MM.1S (cell line): Measurements from ENCODE around the gene NEFH.
A peak's percentile ranks its signal among the peaks of the same experiment; 100 is the strongest.

Experiments
- DNase-seq: peaks from one replicate; pipeline ENCODE4 v3.0.0-alpha.2; 2015
- H2AFZ ChIP-seq: fragments of 300-600 bp; sonication (generic); 2 replicates; pipeline ENCODE4 v1.6.0; 2016; ENCODE audit warnings: antibody characterized with exemption, low read length
- H3F3A ChIP-seq: fragments of 300-600 bp; sonication (generic); 2 replicates; pipeline ENCODE4 v1.6.1; 2016; ENCODE audit warnings: mild to moderate bottlenecking, antibody characterized with exemption, low read length, moderate library complexity, mixed read lengths; ENCODE audit not compliant: insufficient read depth
- H3K27ac ChIP-seq: fragments of 300-600 bp; sonication (generic); 2 replicates; pipeline ENCODE4 v1.5.1; 2016; ENCODE audit warnings: mild to moderate bottlenecking, low read length
- H3K27me3 ChIP-seq: fragments of 300-600 bp; sonication (generic); replicated peaks from 2 replicates; pipeline ENCODE4 v1.6.0; 2016; ENCODE audit warnings: low read length; ENCODE audit not compliant: insufficient read depth
- H3K36me3 ChIP-seq: fragments of 300-600 bp; sonication (generic); replicated peaks from 2 replicates; pipeline ENCODE4 v1.6.1; 2016; ENCODE audit warnings: mild to moderate bottlenecking, low read length, mixed read lengths; ENCODE audit not compliant: insufficient read depth
- H3K4me1 ChIP-seq: fragments of 300-600 bp; sonication (generic); 2 replicates; pipeline ENCODE4 v1.6.1; 2016; ENCODE audit warnings: low read length, mixed read lengths
- H3K4me2 ChIP-seq: fragments of 300-600 bp; sonication (generic); 2 replicates; pipeline ENCODE4 v1.6.0; 2016; ENCODE audit warnings: low read depth, low read length
- H3K4me3 ChIP-seq: fragments of 300-600 bp; sonication (generic); 2 replicates; pipeline ENCODE4 v1.5.1; 2016; ENCODE audit warnings: low read length, mixed read lengths
- H3K79me2 ChIP-seq: fragments of 300-600 bp; sonication (generic); 2 replicates; pipeline ENCODE4 v1.6.1; 2016; ENCODE audit warnings: mixed run types, low read length, mixed read lengths
- H3K9ac ChIP-seq: fragments of 300-600 bp; sonication (generic); 2 replicates; pipeline ENCODE4 v1.6.1; 2016; ENCODE audit warnings: low read length, mixed read lengths
- H3K9me2 ChIP-seq: fragments of 300-600 bp; sonication (generic); replicated peaks from 2 replicates; pipeline ENCODE4 v1.6.1; 2016; ENCODE audit warnings: mild to moderate bottlenecking, low read length, mixed read lengths; ENCODE audit not compliant: insufficient read depth
- H3K9me3 ChIP-seq: fragments of 300-600 bp; sonication (generic); replicated peaks from 2 replicates; pipeline ENCODE4 v1.6.1; 2016; ENCODE audit warnings: mild to moderate bottlenecking, low read length, mixed read lengths; ENCODE audit not compliant: insufficient read depth
- H4K20me1 ChIP-seq: fragments of 300-600 bp; sonication (generic); 2 replicates; pipeline ENCODE4 v1.6.1; 2016; ENCODE audit warnings: mild to moderate bottlenecking, low read length, moderate library complexity, mixed read lengths; ENCODE audit not compliant: insufficient read depth
- EZH2 ChIP-seq: fragments of 300-600 bp; sonication (generic); optimal IDR thresholded peaks from 2 replicates; pipeline ENCODE3; 2017; ENCODE audit warnings: low read depth, mild to moderate bottlenecking, antibody characterized with exemption, low read length, mixed read lengths
- EZH2phosphoT487 ChIP-seq: fragments of 300-600 bp; sonication (generic); IDR thresholded peaks from 2 replicates; pipeline ENCODE4 v1.6.1; 2018; ENCODE audit warnings: antibody characterized with exemption, low read length
- TF ChIP-seq, protein P1 (sequence below): fragments of 300-600 bp; sonication (generic); IDR thresholded peaks from 2 replicates; pipeline ENCODE4 v1.5.1; 2016; ENCODE audit warnings: antibody characterized with exemption, low read length, mixed read lengths

Gene NEFH

GRCh38 chr22:29470159-29470855 is 9.7 kb upstream of the NEFH start:
- H4K20me1 ChIP-seq, result no peaks in the 10 kb centered on the region
- H3K9me2 ChIP-seq, result no peaks in the 10 kb centered on the region
- no peak overlapping the region for H3K27ac ChIP-seq
- H3K9ac ChIP-seq, result no peak overlapping the region
- H3K4me3 ChIP-seq, result no peak overlapping the region; the same call in 1 of the 2 replicates
- no peak for TF ChIP-seq EZH2phosphoT487
- TF ChIP-seq, protein P1, sequence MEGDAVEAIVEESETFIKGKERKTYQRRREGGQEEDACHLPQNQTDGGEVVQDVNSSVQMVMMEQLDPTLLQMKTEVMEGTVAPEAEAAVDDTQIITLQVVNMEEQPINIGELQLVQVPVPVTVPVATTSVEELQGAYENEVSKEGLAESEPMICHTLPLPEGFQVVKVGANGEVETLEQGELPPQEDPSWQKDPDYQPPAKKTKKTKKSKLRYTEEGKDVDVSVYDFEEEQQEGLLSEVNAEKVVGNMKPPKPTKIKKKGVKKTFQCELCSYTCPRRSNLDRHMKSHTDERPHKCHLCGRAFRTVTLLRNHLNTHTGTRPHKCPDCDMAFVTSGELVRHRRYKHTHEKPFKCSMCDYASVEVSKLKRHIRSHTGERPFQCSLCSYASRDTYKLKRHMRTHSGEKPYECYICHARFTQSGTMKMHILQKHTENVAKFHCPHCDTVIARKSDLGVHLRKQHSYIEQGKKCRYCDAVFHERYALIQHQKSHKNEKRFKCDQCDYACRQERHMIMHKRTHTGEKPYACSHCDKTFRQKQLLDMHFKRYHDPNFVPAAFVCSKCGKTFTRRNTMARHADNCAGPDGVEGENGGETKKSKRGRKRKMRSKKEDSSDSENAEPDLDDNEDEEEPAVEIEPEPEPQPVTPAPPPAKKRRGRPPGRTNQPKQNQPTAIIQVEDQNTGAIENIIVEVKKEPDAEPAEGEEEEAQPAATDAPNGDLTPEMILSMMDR, result peak; percentile 63
- H3K36me3 ChIP-seq, result no peaks in the 10 kb centered on the region
- peaks cover 31% of the 10 kb centered on the region for H3K27me3 ChIP-seq
- H3K79me2 ChIP-seq, result no peaks in the 10 kb centered on the region
- peak overlapping the region; percentile 41; the same call in 1 of the 2 replicates for H3K4me2 ChIP-seq
- H3K4me1 ChIP-seq, result no peaks in the 10 kb centered on the region
- no peaks in the 10 kb centered on the region for H3K9me3 ChIP-seq
- no peaks in the 10 kb centered on the region for H3F3A ChIP-seq
- DNase-seq, result peak; percentile 26
- no peak overlapping the region for H2AFZ ChIP-seq

DNA sequence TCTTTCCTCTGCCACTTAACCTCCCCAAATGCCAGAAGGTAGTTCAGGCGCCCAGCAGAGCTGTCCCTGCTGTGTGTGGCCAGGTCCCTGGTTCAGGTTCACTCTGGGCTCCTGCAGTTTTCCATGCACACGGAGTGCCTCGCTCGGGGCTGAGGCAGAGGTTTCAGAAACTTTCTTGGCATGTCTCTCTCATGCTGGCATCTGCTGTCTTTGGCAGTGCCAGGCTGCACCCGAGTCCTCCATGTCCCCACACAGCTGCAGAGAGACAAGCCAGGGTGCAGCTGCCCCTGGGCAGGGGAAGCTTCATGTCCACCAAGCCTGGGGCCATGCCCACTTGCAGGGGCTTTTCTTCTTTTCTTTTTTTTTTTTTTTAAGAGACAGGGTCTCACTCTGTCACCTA is 7.0 kb upstream of the NEFH start:
- Histone ChIP-seq H3F3A (no peaks in the 10 kb centered on the region), H3K27me3 (peaks cover 56% of the 10 kb centered on the region), H3K9me2 (no peaks in the 10 kb centered on the region), H3K9me3 (no peaks in the 10 kb centered on the region), H3K4me3 (no peak overlapping the region), H3K36me3 (no peaks in the 10 kb centered on the region), H3K79me2 (no peaks in the 10 kb centered on the region), H3K4me1 (no peaks in the 10 kb centered on the region), H3K4me2 (no peak overlapping the region), H2AFZ (no peak overlapping the region), H3K9ac (no peak overlapping the region), H4K20me1 (no peaks in the 10 kb centered on the region), H3K27ac (no peak overlapping the region)
- DNase-seq, result no peak
- TF ChIP-seq EZH2phosphoT487 (no peak), EZH2 (no peak)
- TF ChIP-seq, protein P1, result no peak

DNA sequence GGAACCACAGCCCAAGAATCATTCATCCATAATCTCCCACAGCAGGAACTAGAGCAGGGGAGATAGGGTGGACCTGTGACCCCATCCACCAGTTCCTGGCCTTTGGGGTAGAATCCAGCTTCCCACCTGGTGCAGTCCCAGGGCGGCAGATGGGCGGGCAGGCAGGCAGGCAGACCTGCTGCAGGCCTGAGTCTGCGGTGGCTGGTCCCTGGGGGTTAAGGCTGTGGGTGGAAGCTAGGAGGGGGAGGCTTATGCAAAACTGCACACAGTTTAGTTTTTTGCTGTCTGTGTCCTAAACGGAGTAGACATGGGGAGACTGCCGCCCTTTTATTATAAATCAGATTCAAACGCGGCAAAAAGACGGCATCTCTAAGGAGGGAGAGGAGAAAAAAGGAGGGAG is 4.5 kb upstream of the NEFH start:
- Histone ChIP-seq H3K36me3 (no peaks in the 10 kb centered on the region), H3K27me3 (peaks cover 56% of the 10 kb centered on the region), H4K20me1 (no peaks in the 10 kb centered on the region), H3K9ac (no peak overlapping the region), H2AFZ (no peak overlapping the region), H3K4me3 (no peak overlapping the region), H3K4me2 (no peak overlapping the region), H3K9me3 (no peaks in the 10 kb centered on the region), H3K79me2 (no peaks in the 10 kb centered on the region), H3F3A (no peaks in the 10 kb centered on the region), H3K4me1 (no peaks in the 10 kb centered on the region), H3K27ac (no peak overlapping the region), H3K9me2 (no peaks in the 10 kb centered on the region)
- TF ChIP-seq EZH2phosphoT487 (no peak), EZH2 (no peak)
- TF ChIP-seq, protein P1, result no peak
- no peak for DNase-seq
